Measurements from ENCODE around the gene EFNA2. TPM values are rescaled to one million over a fixed set of nuclear protein-coding genes. Genes with fewer than 3 reads are reported as not detected.

EFNA2 gene
- total and polyA plus RNA-seq, 9 donors = 0.42 to 4.5 (median 2.3) TPM

- Histone ChIP-seq H3K27me3 (ENCODE audit: control insufficient read depth, insufficient read depth, low read length) (peaks cover 57% of the 10 kb centered on the region), H3K4me3 (ENCODE audit: low read length) (peak overlapping the region; percentile 30), H3K36me3 (ENCODE audit: control insufficient read depth, insufficient read depth, low read length) (no peaks in the 10 kb centered on the region), H3K4me1 (ENCODE audit: control insufficient read depth, insufficient read depth, low read length) (peaks cover 24% of the 10 kb centered on the region), H3K9me3 (replicated peaks; ENCODE audit: control insufficient read depth, low read depth, low read length) (no peaks in the 10 kb centered on the region), H3K27ac (ENCODE audit: low read length) (no peak overlapping the region)
- WGBS (ENCODE audit: insufficient coverage) = 15% methylated on average over 34 of the region's 38 CpGs
- DNase-seq = peak; percentile 17
These were observed 1.0 kb downstream of the EFNA2 start for GRCh38 chr19:1286487-1287353.

DNA sequence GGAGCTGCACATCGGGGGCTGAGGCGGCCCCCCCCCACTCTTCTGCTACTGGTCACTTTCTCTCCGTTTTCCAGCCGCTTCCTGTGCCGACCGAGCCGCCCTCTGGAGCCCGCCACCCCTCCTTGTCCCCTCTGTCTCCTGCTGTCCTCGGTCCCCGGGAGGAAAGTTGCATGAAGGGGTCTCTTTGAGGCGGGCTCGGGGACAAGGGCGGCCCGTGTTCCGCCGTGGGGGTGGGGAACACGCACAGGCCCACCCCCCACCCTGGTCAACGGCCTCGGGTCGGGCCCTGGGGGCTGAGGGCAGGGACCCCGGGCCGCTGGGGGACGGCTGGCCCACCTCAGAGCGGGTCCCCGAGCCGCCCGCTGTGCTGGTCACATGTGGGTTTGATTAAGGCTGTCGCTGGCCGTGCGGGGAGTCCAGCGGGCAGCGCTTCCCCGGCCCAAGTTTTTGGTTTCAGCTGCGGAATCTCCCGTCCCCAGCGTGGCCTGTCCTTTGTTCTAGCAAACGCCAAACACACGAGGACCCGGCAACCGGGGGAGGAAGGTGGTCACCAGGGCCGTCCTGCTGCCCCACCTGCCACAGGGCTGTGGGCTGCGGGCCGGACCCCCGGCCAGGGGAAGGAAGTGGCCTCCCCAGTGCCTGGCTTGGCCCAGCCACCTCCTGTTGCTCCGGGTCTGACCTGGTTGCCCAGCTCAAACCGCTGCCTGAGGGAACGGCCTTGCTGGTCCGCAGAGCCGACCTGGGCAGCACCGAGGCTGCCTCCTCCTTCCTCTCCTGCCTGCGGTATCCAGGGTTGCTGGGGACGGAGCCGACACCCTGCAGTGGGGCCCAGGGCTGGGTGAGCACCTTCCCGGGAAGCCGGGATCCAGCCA is 1.9 kb downstream of the EFNA2 start:
- Histone ChIP-seq H3K27me3 (ENCODE audit: control insufficient read depth, insufficient read depth, low read length) (peaks cover 65% of the 10 kb centered on the region), H3K36me3 (ENCODE audit: control insufficient read depth, insufficient read depth, low read length) (no peaks in the 10 kb centered on the region), H3K27ac (ENCODE audit: low read length) (no peak overlapping the region), H3K4me3 (ENCODE audit: low read length) (no peak overlapping the region), H3K4me1 (ENCODE audit: control insufficient read depth, insufficient read depth, low read length) (peaks cover 31% of the 10 kb centered on the region), H3K9me3 (replicated peaks; ENCODE audit: control insufficient read depth, low read depth, low read length) (no peaks in the 10 kb centered on the region)
- 18% methylated on average over 34 of the region's 55 CpGs for WGBS (ENCODE audit: insufficient coverage)
- peak; percentile 15 for DNase-seq

DNA sequence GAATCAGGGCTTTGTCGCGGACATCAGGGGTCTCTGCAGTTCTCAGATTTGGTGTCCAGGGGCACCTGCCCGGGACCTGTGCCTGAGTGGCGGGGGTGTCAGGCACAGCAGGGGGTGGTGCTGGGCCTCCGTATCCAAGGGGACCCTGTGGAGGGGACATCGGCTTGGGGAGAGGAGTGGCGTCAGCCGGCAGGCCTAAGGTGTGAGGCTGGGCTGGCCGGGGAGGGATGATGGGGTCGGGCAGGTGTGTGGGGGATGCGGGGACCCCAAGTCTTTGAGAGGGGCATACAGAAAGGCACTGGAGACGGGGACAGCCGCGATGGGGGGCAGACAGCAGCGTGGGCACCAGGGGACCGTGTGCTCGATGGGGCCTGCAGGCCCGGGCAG is 2.5 kb downstream of the EFNA2 start:
- peaks cover 31% of the 10 kb centered on the region for H3K4me1 ChIP-seq (ENCODE audit: control insufficient read depth, insufficient read depth, low read length)
- 70% methylated on average over 17 of the region's 18 CpGs for WGBS (ENCODE audit: insufficient coverage)
- H3K9me3 ChIP-seq (replicated peaks; ENCODE audit: control insufficient read depth, low read depth, low read length) = no peaks in the 10 kb centered on the region
- H3K4me3 ChIP-seq (ENCODE audit: low read length) = no peak overlapping the region
- H3K27ac ChIP-seq (ENCODE audit: low read length) = no peak overlapping the region
- H3K36me3 ChIP-seq (ENCODE audit: control insufficient read depth, insufficient read depth, low read length) = no peaks in the 10 kb centered on the region
- DNase-seq = no peak
- peaks cover 60% of the 10 kb centered on the region for H3K27me3 ChIP-seq (ENCODE audit: control insufficient read depth, insufficient read depth, low read length)

DNA sequence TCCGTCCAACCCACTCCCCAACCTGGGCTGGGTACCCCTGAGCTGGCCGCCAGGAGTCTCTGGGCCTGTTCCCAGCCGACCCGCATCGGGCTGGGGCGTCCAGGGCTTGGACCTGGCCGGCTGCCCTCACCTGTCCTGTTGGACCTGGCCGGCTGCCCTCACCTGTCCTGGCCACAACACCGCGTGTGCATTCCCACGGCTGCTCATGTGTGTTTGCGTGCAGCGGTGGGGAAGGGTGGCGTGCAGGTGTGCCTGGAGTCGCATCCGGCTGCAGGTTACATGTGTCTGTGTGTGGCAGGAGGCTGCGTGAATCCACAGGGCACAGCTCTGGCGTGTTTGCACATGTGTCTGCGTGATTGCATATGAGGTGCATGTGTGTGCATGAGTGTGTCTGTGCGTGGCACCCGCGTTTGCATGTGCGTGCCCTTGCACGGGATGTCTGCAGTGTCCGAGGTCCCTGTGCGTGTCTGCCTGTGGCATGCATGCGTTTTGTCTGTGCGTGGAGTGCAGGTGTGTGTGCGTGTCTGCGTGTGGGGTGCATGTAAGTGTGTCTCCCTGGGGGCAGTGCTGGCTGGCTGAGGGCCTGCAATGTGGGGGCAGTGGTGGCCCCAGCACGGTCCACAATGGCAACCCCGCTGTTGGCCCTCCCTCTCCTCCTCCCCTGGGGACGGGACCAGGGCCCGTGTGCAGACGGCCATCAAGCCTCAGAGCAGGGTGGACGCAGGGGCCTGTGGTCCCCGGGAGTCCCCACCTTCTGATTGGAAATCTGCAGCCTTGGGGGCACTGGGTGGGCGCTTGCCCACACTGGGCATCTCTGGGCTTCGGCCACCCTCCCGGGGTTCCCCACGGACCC is 3.4 kb downstream of the EFNA2 start:
- no peak overlapping the region for H3K27ac ChIP-seq (ENCODE audit: low read length)
- peaks cover 56% of the 10 kb centered on the region for H3K27me3 ChIP-seq (ENCODE audit: control insufficient read depth, insufficient read depth, low read length)
- no peaks in the 10 kb centered on the region for H3K36me3 ChIP-seq (ENCODE audit: control insufficient read depth, insufficient read depth, low read length)
- 81% methylated on average over 41 of the region's 41 CpGs for WGBS (ENCODE audit: insufficient coverage)
- no peaks in the 10 kb centered on the region for H3K9me3 ChIP-seq (replicated peaks; ENCODE audit: control insufficient read depth, low read depth, low read length)
- H3K4me3 ChIP-seq (ENCODE audit: low read length) = no peak overlapping the region
- DNase-seq = no peak
- peaks cover 31% of the 10 kb centered on the region for H3K4me1 ChIP-seq (ENCODE audit: control insufficient read depth, insufficient read depth, low read length)

DNA sequence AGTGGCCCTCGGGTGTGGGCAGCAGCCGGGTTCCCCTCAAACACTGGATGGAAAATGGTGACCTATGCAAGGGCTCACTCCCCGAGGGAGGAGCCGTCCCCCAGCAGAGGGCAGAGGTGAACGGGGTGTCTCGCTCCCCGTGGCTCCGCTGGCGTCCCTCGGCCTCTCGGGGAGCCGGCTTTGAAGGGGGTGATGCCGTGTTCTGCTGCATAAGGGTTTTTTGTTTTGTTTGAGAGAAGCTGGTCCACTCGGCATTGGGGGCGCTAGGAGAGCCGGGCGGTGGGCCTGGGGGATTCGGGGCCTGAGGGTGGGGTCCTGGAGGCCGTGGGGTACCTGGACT is 4.0 kb downstream of the EFNA2 start:
- Histone ChIP-seq H3K27ac (ENCODE audit: low read length) (no peak overlapping the region), H3K9me3 (replicated peaks; ENCODE audit: control insufficient read depth, low read depth, low read length) (no peaks in the 10 kb centered on the region), H3K4me1 (ENCODE audit: control insufficient read depth, insufficient read depth, low read length) (peaks cover 31% of the 10 kb centered on the region), H3K36me3 (ENCODE audit: control insufficient read depth, insufficient read depth, low read length) (no peaks in the 10 kb centered on the region), H3K27me3 (ENCODE audit: control insufficient read depth, insufficient read depth, low read length) (peaks cover 53% of the 10 kb centered on the region), H3K4me3 (ENCODE audit: low read length) (no peak overlapping the region)
- DNase-seq = no peak
- WGBS (ENCODE audit: insufficient coverage) = 76% methylated on average over 19 of the region's 19 CpGs

DNA sequence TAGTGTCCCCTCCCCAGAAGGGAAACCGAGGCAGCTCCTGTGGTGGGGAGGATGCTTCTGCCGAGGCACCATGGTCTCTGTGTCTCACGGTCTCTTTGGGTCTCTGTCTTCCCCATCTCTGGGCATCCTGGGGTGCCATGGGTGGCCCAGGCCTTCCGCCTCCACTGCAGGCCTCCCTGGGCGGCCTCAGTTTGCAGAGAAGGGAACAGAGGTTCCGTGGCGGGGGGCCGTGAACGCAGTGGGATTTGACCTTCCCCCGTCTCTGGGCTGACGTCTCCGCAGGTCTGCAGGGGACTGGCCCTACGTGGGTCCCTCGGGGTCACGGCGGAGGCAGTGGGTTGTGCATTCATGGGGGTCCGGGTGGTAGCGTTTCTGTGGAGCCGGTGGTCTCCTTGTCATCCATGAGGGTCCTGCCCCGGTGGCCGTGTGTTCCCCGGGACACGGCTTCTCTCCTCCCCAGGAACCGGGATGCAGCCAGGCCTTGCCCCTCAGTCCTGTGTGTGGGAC is 4.6 kb downstream of the EFNA2 start:
- 64% methylated on average over 14 of the region's 24 CpGs for WGBS (ENCODE audit: insufficient coverage)

DNA sequence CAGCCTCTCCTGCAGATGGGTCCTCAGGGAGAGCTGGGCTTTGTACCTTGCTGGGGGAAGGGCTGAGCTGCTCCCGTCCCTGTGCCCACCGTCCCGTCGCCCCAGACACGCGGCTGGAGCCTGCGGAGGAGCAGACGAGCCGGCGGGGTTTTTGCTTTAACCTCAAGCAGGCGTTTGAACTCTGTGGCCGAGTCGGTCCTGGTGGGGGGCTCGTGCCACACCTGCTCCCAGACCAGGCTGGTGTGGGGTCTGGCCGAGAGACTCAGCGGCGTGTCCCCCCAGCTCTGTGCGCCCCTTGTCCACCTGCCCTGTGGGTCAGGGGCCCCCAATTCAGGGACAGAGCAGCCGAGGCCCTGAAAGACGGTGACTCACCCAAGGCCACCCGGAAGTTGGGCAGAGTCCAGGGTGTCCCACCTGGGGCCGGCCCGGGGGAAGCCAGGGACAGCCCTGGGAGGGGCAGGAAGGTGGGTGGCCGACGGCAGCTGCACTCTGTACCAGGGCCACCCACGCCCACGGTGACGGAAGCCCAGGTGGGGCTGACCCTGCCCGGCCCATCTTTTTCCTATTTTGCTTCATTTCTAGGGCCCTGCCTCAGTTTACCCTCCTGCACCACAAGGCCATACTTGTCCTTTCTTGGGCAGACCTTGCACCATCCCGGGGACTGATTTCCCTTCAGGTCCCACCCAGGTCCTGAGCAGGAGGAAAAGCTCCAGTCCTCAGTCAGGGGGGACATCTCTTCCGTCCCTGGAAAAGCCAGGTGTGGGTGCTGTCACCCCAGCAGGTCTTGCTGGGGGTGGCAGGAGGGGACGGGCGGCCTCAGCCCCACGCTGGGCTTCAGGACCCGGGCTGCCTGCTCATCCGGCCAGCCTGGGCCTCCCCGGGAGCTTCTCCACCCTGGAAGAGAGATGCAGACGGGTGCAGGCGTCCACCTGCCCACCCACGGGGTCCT is 5.3 kb downstream of the EFNA2 start:
- H3K4me3 ChIP-seq (ENCODE audit: low read length) = no peak overlapping the region
- WGBS (ENCODE audit: insufficient coverage) = 63% methylated on average over 38 of the region's 40 CpGs
- DNase-seq = no peak
- no peaks in the 10 kb centered on the region for H3K9me3 ChIP-seq (replicated peaks; ENCODE audit: control insufficient read depth, low read depth, low read length)
- no peak overlapping the region for H3K27ac ChIP-seq (ENCODE audit: low read length)
- peaks cover 35% of the 10 kb centered on the region for H3K4me1 ChIP-seq (ENCODE audit: control insufficient read depth, insufficient read depth, low read length)
- H3K27me3 ChIP-seq (ENCODE audit: control insufficient read depth, insufficient read depth, low read length) = peaks cover 50% of the 10 kb centered on the region
- H3K36me3 ChIP-seq (ENCODE audit: control insufficient read depth, insufficient read depth, low read length) = no peaks in the 10 kb centered on the region

More for the DNA sequence above, 4.6 kb downstream of the EFNA2 start:
- Histone ChIP-seq H3K27ac (ENCODE audit: low read length) (no peak overlapping the region), H3K4me1 (ENCODE audit: control insufficient read depth, insufficient read depth, low read length) (peaks cover 33% of the 10 kb centered on the region), H3K9me3 (replicated peaks; ENCODE audit: control insufficient read depth, low read depth, low read length) (no peaks in the 10 kb centered on the region), H3K36me3 (ENCODE audit: control insufficient read depth, insufficient read depth, low read length) (no peaks in the 10 kb centered on the region), H3K4me3 (ENCODE audit: low read length) (no peak overlapping the region), H3K27me3 (ENCODE audit: control insufficient read depth, insufficient read depth, low read length) (peaks cover 51% of the 10 kb centered on the region)
- DNase-seq = no peak

DNA sequence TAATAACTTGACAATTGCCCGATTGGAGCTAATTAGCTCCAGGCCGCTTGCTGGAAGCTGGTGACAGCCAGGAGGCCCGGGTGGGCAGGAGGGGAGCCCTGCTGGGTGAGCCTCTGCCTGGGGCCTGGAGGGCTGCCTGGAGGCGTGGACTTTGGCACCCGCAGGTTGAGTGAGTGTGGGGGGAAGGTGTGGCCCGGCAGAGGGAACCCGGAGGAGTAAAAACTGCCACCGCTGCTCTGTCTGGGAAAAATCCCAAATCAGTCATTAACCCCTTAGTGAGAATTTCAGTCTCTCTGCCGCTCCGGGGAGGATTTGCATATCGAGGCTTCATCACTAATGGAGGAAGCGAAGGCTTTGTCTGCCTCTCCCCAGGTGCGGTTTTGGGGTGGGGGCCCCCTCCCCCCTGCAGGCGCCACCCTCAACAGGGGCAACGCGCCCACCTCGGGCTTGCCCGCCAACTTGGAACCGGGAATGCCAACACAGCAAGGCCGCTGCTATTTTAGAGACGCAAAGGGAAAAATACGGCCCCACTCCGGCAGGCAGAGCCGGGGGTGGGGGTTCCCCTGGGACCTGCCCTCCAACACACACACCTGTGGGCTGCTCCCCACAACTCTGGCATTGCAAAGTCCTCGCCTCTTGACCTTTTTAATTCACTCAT is 6.2 kb downstream of the EFNA2 start:
- DNase-seq = no peak
- Histone ChIP-seq H3K4me1 (ENCODE audit: control insufficient read depth, insufficient read depth, low read length) (peaks cover 29% of the 10 kb centered on the region), H3K27ac (ENCODE audit: low read length) (no peak overlapping the region), H3K27me3 (ENCODE audit: control insufficient read depth, insufficient read depth, low read length) (peaks cover 43% of the 10 kb centered on the region), H3K36me3 (ENCODE audit: control insufficient read depth, insufficient read depth, low read length) (no peaks in the 10 kb centered on the region), H3K4me3 (ENCODE audit: low read length) (no peak overlapping the region), H3K9me3 (replicated peaks; ENCODE audit: control insufficient read depth, low read depth, low read length) (no peaks in the 10 kb centered on the region)
- 47% methylated on average over 19 of the region's 25 CpGs for WGBS (ENCODE audit: insufficient coverage)
